Stomach (tissue), 9 donors: ENCODE measurements around the gene STRADB. TPM values are rescaled to one million over a fixed set of nuclear protein-coding genes. Genes with fewer than 3 reads are reported as not detected.
A peak's percentile ranks its signal among the peaks of the same experiment; 100 is the strongest.

Source experiments
- DNase-seq, 2 donors: peaks; one replicate each; pipeline versions ENCODE4 v3.0.0 to v3.0.0-alpha.2; 2013 to 2019
- H3K27ac ChIP-seq, 5 donors: fragments of 200-600 bp in 4 of 5; sonication (generic) in 4 of 5; one replicate each; pipeline ENCODE4 v1.5.1; 2013 to 2019; ENCODE audit warnings: mild to moderate bottlenecking in 1 of 5, moderate library complexity in 1 of 5
- H3K27me3 ChIP-seq, 3 donors: fragments of 200-600 bp; sonication (generic); one replicate each; pipeline ENCODE4 v1.5.1; 2017 to 2019; ENCODE audit warnings: mixed run types in 1 of 3
- H3K36me3 ChIP-seq, 4 donors: fragments of 200-600 bp; sonication (generic); 1 replicate in 3 of 4; 2 replicates in 1 of 4; pipeline ENCODE4 v1.5.1; 2016 to 2019
- H3K4me1 ChIP-seq, 4 donors: fragments of 200-600 bp; sonication (generic); one replicate each; pipeline ENCODE4 v1.5.1; 2016 to 2019
- H3K4me3 ChIP-seq, 4 donors: fragments of 200-600 bp; sonication (generic) in 3 of 4; one replicate each; pipeline ENCODE4 v1.5.1; 2016 to 2019; ENCODE audit warnings: mild to moderate bottlenecking in 1 of 4
- H3K9me3 ChIP-seq, 4 donors: fragments of 200-600 bp; sonication (generic); one replicate each; pipeline ENCODE4 v1.5.1; 2016 to 2019
- CTCF ChIP-seq, 7 experiments: fragments of 450-650 bp in 4 of 7; fragments of 200-600 bp in 3 of 7; sonication (generic) in 3 of 7; IDR thresholded peaks; one replicate each; pipeline ENCODE4 v1.5.1; 2016 to 2019; ENCODE audit warnings: antibody characterized with exemption in 7 of 7, control low read depth in 2 of 7, mild to moderate bottlenecking in 1 of 7
- EP300 ChIP-seq: sonication (generic); formaldehyde crosslinking; IDR thresholded peaks from one replicate; pipeline ENCODE4 v1.6.1; 2017; ENCODE audit warnings: antibody characterized with exemption
- POLR2A ChIP-seq, 4 donors: fragments of 450-650 bp; IDR thresholded peaks; one replicate each; pipeline ENCODE4 v1.6.1; 2016; ENCODE audit warnings: antibody characterized with exemption in 4 of 4, control low read depth in 2 of 4, mild to moderate bottlenecking in 1 of 4, moderate library complexity in 1 of 4
- POLR2AphosphoS5 ChIP-seq, 3 donors: sonication (generic); formaldehyde crosslinking; IDR thresholded peaks; one replicate each; pipeline ENCODE4 v1.6.1; 2016; ENCODE audit warnings: antibody characterized with exemption in 3 of 3
- WGBS, 5 donors: extraction: QIAGEN DNeasy Blood & Tissue Kit in 3 of 5; methylation state at CpG; one replicate each; pipeline versions ENCODE4 v1.1.5 to v1.1.7; 2013 to 2018; 5-methylcytosine and 5-hydroxymethylcytosine counted together
- intact Hi-C: fragments of 100-400 bp; cut with DNase I; formaldehyde crosslinking; loops from one replicate; pipeline ENCODE4 v1.15.1; 2023; ENCODE audit warnings: low total_unique reads
- polyA plus RNA-seq, 3 donors: library from polyadenylated mRNA; stranded (reverse); fragments of 200-250 nt; gene quantifications; one replicate each; pipeline ENCODE4 v1.2.3, GENCODE V29; 2013
- total RNA-seq, 5 donors: library from RNA; depleted of rRNA; stranded (reverse); fragments of >200 nt; gene quantifications; one replicate each; pipeline versions ENCODE4 v1.1.0 to v1.2.3, GENCODE V29; 2014 to 2016
- donor health status: healthy with polysubstance abuse.
- donor health status: Bipolar disorder and iron deficiency.
- donor health status: healthy.

Gene STRADB
- total and polyA plus RNA-seq, 8 donors = 7.9 to 93.4 (median 22.9) TPM

DNA sequence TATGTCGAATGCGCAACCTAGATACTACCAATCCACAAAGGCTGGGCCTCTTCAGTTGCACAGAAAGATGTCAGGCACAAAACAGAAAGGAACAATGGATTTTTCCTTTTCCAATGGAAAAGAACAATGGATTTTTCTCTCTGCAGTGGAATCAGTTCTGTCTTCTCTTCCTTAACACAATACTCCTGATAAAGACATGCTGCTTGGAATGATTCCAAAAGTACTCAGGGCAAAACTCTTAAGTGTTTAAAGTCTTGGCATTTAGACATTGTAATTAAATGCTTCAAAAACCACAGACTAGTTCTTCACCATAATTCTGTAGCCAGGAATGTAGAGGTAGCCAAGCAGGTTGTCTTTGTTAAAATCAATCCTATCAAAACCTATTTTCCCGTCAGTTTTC, 47.7 kb upstream of the STRADB start:
- intact Hi-C loops = no loop called here

GRCh38 chr2:201404699-201405280, 46.8 kb upstream of the STRADB start:
- Histone ChIP-seq H3K9me3 (no peaks in the 10 kb centered on the region), H3K36me3 (peaks cover 0 to under 1% (median 0%) of the 10 kb centered on the region in 4 donors), H3K27ac (peak overlapping the region in 1 of 5 donors; percentile 12), H3K4me1 (peaks cover 16 to 73% (median 45%) of the 10 kb centered on the region in 4 donors), H3K4me3 (no peak overlapping the region), H3K27me3 (no peaks in the 10 kb centered on the region)
- intact Hi-C loops = no loop called here
- TF ChIP-seq EP300 (no peak), CTCF (IDR thresholded peaks at IDR 0.05) (no peak), POLR2A (IDR thresholded peaks at IDR 0.05) (no peak), POLR2AphosphoS5 (IDR thresholded peaks at IDR 0.05) (no peak)
- WGBS, 5 donors = 58 to 79% (median 64%) methylated on average over 3 of the region's 3 CpGs
- DNase-seq = no peak

More for the DNA sequence above, 47.7 kb upstream of the STRADB start:
- Histone ChIP-seq H3K36me3 (peaks cover 0 to 8% (median 5%) of the 10 kb centered on the region in 4 donors), H3K4me1 (peaks cover 16 to 66% (median 41%) of the 10 kb centered on the region in 4 donors), H3K27me3 (no peaks in the 10 kb centered on the region), H3K4me3 (no peak overlapping the region), H3K27ac (peak overlapping the region in 1 of 5 donors; percentile 10), H3K9me3 (no peaks in the 10 kb centered on the region)
- TF ChIP-seq EP300 (no peak), CTCF (IDR thresholded peaks at IDR 0.05) (no peak), POLR2AphosphoS5 (IDR thresholded peaks at IDR 0.05) (no peak), POLR2A (IDR thresholded peaks at IDR 0.05) (no peak)
- no peak for DNase-seq
- 72 to 81% (median 79%) methylated on average over 3 of the region's 3 CpGs for WGBS, 5 donors

- TF ChIP-seq CTCF (IDR thresholded peaks at IDR 0.05) = no peak
- peak in 2 of 3 donors; percentile 28 to 67 for TF ChIP-seq POLR2AphosphoS5 (IDR thresholded peaks at IDR 0.05)
- H3K36me3 ChIP-seq = no peaks in the 10 kb centered on the region
- no peaks in the 10 kb centered on the region for H3K9me3 ChIP-seq
- H3K27me3 ChIP-seq = no peaks in the 10 kb centered on the region
- no peak overlapping the region for H3K4me3 ChIP-seq
- 19 to 26% (median 22%) methylated on average over 3 of the region's 3 CpGs for WGBS, 5 donors
- peaks cover 16 to 74% (median 47%) of the 10 kb centered on the region in 4 donors for H3K4me1 ChIP-seq
- DNase-seq = peak in 1 of 2 donors; percentile 81
- peak overlapping the region in 3 of 5 donors; percentile 25 to 82 (median 67) for H3K27ac ChIP-seq
- intact Hi-C loops = no loop called here
Observed at GRCh38 chr2:201406077-201406662, 45.4 kb upstream of the STRADB start.

GRCh38 chr2:201407265-201407664, 44.3 kb upstream of the STRADB start:
- no peak for DNase-seq
- H3K9me3 ChIP-seq = no peaks in the 10 kb centered on the region
- no peaks in the 10 kb centered on the region for H3K36me3 ChIP-seq
- H3K27me3 ChIP-seq = no peaks in the 10 kb centered on the region
- 87 to 95% (median 91%) methylated on average over 2 of the region's 2 CpGs for WGBS, 5 donors
- H3K27ac ChIP-seq = peak overlapping the region in 3 of 5 donors; percentile 0 to 82 (median 67)
- no peak overlapping the region for H3K4me3 ChIP-seq
- H3K4me1 ChIP-seq = peaks cover 16 to 64% (median 43%) of the 10 kb centered on the region in 4 donors
- TF ChIP-seq POLR2A (IDR thresholded peaks at IDR 0.05) = no peak
- TF ChIP-seq CTCF (IDR thresholded peaks at IDR 0.05) = no peak
- no peak for TF ChIP-seq POLR2AphosphoS5 (IDR thresholded peaks at IDR 0.05)
- TF ChIP-seq EP300 = no peak
- intact Hi-C loops = no loop called here
